ENCODE results near the gene TPRA1.

Gene TPRA1

GRCh38 chr3:127566833-127567232 lies 23.7 kb downstream of the TPRA1 start:
- no peak for DNase-seq (ENCODE audit: low read depth in 1 of 2, low spot score in 1 of 2)

DNA sequence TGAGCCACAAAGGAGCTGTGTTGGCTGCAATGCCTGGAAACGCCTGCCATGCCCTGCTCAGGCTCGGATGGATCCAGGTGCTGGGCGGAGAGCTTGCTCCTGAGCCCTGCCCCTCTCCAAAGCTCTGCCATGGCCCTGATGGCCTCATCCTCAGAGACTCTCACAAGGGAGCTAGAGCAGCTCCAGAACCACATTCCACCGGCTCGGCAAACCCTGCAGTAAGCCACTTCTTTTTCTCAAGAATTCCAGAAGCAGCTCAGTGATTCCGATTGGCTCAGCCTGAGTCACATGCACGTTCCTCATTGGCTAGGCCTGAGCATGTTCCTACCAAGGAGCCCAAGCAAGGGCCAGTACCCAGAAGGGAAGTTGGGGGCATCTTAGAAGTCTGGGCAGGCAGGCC lies 24.8 kb downstream of the TPRA1 start:
- no peak for DNase-seq (ENCODE audit: low read depth in 1 of 2, low spot score in 1 of 2)

- no peak for DNase-seq (ENCODE audit: low read depth in 1 of 2, low spot score in 1 of 2)
Observed at GRCh38 chr3:127560051-127560787, 30.3 kb downstream of the TPRA1 start.

- no peak for DNase-seq (ENCODE audit: low read depth in 1 of 2, low spot score in 1 of 2)
Observed at GRCh38 chr3:127556565-127556964, 34.0 kb downstream of the TPRA1 start.

GRCh38 chr3:127555108-127555507 lies 35.4 kb downstream of the TPRA1 start:
- no peak for DNase-seq (ENCODE audit: low read depth in 1 of 2, low spot score in 1 of 2)

DNA sequence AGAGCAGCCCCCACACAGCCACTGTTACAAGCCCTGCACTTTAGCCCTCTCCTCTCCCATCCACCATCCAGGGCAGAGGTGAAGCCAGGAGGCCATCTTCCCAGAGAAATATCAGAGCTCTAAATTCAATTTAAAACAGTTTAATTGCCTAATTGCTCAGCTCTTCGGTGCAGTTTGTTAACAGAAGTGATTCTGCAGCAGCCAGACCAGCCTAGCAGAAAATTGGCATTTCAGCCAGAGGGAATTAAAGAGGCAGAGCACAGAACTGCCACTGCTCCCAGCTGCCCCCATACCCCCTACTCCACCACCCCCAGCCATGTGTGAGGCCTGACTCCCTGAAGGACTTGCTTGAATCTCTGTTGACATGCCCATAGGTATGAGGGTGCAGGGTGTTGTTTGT lies 38.5 kb downstream of the TPRA1 start:
- no peak for DNase-seq (ENCODE audit: low read depth in 1 of 2, low spot score in 1 of 2)

GRCh38 chr3:127551178-127551577 lies 39.4 kb downstream of the TPRA1 start:
- no peak for DNase-seq (ENCODE audit: low read depth in 1 of 2, low spot score in 1 of 2)

GRCh38 chr3:127550468-127551157 lies 39.9 kb downstream of the TPRA1 start:
- DNase-seq (ENCODE audit: low read depth in 1 of 2, low spot score in 1 of 2): no peak

- no peak for DNase-seq (ENCODE audit: low read depth in 1 of 2, low spot score in 1 of 2)
Observed at GRCh38 chr3:127549826-127550467, 40.6 kb downstream of the TPRA1 start.

DNA sequence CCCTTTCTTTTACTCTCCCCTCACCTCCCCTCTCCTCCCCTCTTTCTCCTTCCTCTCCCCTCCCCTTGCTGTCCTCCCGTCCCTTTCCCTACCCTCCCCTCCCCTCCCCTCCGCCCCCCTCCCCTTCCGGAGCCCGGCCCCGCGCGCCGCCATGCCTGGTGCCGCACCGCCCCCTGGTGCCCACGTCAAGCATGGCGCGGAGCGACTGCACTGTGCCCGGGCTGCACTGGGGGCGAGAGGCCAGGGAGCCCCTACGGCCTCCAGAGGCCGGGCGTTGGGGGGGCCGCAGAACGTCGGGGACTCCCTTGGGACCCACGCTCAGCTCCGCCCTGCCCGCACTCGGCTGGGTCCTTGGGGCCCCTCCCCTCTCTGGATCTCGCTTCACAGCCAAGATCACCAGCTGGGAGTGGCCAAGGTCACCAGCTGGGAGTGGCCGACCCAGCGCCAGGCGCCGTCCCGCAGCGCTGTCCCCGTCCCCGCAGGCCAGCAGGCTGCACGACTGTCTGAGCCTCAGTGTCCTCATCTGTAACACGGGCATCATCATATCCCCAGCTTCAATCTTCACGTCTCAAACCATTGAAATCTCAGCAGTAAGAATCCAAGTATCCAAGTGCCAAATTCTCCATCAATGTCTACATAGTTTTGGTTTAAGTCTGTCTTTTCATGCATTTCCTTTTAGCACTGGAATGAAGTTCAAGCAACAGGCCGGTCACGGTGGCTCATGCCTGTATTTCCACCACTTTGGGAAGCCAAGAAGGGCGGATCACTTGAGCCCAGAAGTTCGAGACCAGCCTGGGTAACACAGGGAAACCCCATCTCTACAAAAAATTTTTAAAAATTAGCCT lies 42.5 kb downstream of the TPRA1 start:
- peak; percentile 58 to 60 for DNase-seq (ENCODE audit: low read depth in 1 of 2, low spot score in 1 of 2)

DNA sequence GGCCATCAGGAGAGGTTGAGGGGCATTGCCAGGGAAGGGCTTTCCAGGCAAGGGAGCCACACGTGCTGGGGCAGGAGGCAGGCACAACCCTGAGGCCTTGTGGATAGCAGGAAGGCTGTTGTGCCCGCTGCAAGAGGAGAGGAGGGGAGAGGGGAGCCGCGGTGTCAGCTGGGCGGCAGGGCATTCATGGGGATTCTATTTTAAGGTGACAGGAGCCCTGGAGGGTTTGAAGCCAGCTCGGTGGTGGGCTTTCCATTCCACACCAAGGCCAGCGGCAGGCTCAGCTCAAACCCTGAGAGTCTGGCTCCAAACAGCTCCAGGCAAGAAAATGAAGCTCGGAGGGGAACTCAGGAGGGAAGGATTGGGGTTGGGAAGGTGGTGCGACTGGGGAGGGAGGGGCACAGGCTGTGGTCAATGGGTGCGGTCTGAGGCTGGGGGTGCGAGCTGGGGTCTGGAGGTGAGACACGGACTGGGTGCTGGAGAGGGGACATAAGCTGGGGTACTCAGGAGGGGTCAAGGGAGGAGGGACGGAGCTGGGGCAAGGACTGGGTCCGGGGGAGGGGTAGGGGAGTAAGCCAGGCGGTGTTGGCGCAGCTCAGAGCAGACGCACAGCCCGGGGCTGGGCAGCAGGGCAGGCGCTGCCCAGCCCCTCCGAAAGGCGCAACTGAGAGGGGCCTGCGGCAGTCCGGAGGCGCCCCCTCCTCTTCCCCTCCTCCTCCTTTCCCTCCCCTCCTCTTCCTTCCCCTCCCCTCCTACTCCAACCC lies 43.4 kb downstream of the TPRA1 start:
- DNase-seq (ENCODE audit: low read depth in 1 of 2, low spot score in 1 of 2): no peak

DNA sequence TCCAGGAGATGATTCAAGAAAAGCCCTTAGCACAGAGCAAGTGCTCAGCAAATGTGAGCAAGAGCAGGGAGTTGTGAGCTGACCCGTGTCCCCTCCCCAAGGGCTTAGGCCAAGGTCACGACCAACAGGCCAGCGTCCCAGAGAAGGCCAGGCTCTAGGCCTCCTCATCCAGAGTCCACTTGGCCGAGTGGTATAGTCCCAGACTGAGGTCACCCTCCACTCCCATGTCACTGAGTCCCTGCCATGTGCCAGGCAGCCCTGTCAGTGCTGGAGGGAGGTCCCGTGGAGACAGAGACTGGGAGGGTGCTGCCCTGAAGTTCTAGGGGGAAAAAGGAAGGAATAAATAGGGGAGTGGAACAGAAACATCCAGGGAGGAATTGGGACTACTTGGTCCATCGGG lies 44.0 kb downstream of the TPRA1 start:
- DNase-seq (ENCODE audit: low read depth in 1 of 2, low spot score in 1 of 2): no peak

DNA sequence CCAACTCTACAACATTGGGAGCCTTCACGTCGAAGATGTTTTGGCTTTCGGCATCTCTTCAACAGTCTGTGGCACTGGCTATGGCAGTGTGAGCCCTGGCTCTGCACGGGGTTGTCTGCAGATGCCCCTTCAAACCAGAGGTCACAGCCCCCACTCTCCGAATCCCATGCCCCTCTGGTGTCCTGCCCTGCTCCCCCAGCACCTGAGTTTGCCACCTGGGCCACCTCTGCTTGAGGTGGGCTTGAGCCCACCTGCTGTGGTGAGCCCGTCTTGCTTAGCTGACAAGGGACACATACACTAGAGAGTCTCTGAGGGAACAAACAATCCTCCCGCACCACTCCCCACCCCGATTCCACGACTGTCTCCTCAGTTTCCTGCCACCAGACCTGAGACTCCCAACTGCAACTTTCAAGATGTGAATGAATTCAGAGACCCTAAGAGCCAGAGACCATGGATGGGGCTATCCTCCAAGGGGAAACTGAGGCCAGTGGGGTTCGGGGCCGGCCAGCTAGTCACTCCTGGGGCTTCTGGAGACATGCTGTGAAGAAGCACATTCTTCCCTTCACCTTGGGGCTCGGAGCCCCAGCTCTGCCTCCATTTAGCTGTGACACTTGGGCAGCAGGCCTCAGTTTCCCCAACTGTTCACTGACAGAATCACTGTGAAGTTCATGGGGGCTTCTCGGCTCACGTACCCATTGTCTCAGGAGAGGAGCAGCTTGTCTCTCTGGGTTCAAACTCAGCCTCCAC lies 44.6 kb downstream of the TPRA1 start:
- no peak for DNase-seq (ENCODE audit: low read depth in 1 of 2, low spot score in 1 of 2)

DNA sequence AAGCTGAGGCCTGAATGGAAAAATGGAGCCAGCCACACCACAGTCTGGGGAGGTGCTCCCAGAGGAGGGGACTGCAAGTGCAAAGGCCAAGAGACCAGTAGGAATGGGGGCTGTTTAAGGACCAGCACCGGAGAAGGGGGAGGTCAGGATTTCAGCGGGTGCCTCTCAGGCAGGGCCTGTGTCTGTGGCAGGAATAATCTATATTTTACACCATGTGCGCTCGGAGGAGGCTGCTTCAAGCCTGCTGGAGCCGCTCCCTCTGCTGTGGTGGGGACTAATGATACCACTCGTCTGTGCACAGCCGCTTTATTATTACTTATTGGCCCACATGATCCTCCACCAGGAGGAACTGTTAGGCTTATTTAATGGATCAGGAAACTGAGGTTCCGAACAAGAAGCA lies 45.3 kb downstream of the TPRA1 start:
- DNase-seq (ENCODE audit: low read depth in 1 of 2, low spot score in 1 of 2): no peak

GRCh38 chr3:127544803-127545201 lies 45.7 kb downstream of the TPRA1 start:
- DNase-seq (ENCODE audit: low read depth in 1 of 2, low spot score in 1 of 2): no peak

DNA sequence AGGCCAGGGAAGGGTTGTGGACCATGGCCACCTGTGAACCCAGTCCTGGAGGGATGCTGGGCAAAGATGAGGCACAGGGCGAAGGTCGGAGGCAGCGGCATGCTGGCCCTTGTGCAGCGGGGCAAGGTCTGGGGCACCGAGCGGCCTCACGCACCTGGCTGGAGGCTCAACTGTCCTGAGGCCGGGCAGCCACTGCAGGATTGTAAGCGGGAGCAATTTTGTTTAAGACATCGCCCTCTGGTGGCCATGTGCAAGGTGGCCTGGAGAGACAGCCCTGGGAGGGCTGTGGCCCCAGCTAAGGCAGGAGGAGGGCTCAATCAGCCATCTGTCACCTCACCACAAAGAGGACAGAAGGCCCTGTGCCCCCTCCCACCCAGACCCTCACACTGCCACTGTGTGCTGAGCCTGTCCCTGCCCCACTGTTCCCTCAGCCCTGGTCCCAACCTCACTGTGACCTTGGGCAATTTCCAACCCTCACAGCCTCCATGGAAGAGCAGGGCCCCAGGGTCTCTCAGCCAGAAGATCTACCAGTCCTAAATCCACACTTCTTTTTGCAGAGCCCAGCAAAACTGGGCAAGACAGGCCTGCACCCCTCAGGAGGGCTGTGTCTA lies 46.2 kb downstream of the TPRA1 start:
- peak; percentile 36 to 43 for DNase-seq (ENCODE audit: low read depth in 1 of 2, low spot score in 1 of 2)

DNA sequence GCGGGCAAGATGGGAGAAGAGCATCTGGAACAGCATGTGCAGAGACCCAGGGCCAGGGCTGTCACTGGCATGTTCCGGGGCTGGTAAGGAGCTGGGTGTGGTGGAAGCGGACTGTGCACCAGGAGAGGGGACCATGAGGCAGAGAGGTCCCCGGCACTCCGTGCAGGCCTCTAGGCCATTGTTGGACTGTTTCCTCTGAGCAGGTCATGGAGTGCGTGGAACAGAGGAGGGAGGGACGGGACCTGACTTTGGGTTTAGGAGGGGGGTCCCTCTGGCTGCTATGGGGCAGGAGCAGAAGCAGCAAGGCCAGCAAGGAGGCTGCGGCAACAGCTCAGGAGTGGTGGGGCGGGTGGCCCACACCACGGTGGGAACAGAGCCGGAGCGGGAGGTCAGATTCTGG lies 47.1 kb downstream of the TPRA1 start:
- DNase-seq (ENCODE audit: low read depth in 1 of 2, low spot score in 1 of 2): no peak

GRCh38 chr3:127542441-127542952 lies 48.0 kb downstream of the TPRA1 start:
- no peak for DNase-seq (ENCODE audit: low read depth in 1 of 2, low spot score in 1 of 2)

GRCh38 chr3:127541320-127541719 lies 49.2 kb downstream of the TPRA1 start:
- DNase-seq (ENCODE audit: low read depth in 1 of 2, low spot score in 1 of 2): no peak

Measured in activated T-helper 1 cell treated with anti-CD3 and anti-CD28 coated beads, Interleukin-2, amount 50 U/mL, for 16 hours (primary cell).